GM19025 (cell line): ENCODE results near the gene PPP2R2C.

ENCODE experiments used
- ATAC-seq: cut with Tn5 transposase; IDR thresholded peaks from one replicate; pipeline ENCODE4 v1.9.1; 2021; ENCODE audit warnings: mild to moderate bottlenecking, low read depth, moderate library complexity; ENCODE audit not compliant: unreplicated experiment

Gene PPP2R2C

GRCh38 chr4:6469898-6470501 lies 2.4 kb downstream of the PPP2R2C start:
- no peak for ATAC-seq

- ATAC-seq: no peak
These were observed 3.3 kb downstream of the PPP2R2C start for GRCh38 chr4:6469144-6469543.

- ATAC-seq: no peak
These were observed 4.0 kb downstream of the PPP2R2C start for GRCh38 chr4:6468376-6468775.

- ATAC-seq: no peak
These were observed 4.8 kb downstream of the PPP2R2C start for GRCh38 chr4:6467600-6467999.

- ATAC-seq: no peak
These were observed 5.5 kb downstream of the PPP2R2C start for GRCh38 chr4:6466756-6467381.

- no peak for ATAC-seq
These were observed 6.5 kb downstream of the PPP2R2C start for GRCh38 chr4:6465955-6466354.

- no peak for ATAC-seq
These were observed 7.4 kb downstream of the PPP2R2C start for GRCh38 chr4:6464842-6465588.

GRCh38 chr4:6463311-6464289 lies 8.8 kb downstream of the PPP2R2C start:
- ATAC-seq: no peak

GRCh38 chr4:6461301-6462165 lies 10.9 kb downstream of the PPP2R2C start:
- no peak for ATAC-seq

GRCh38 chr4:6460876-6461275 lies 11.5 kb downstream of the PPP2R2C start:
- no peak for ATAC-seq

- ATAC-seq: no peak
These were observed 13.9 kb downstream of the PPP2R2C start for GRCh38 chr4:6458528-6458927.

GRCh38 chr4:6456450-6456849 lies 16.0 kb downstream of the PPP2R2C start:
- no peak for ATAC-seq

GRCh38 chr4:6454112-6454910 lies 18.1 kb downstream of the PPP2R2C start:
- ATAC-seq: no peak

GRCh38 chr4:6453688-6453990 lies 18.8 kb downstream of the PPP2R2C start:
- ATAC-seq: no peak

GRCh38 chr4:6452897-6453687 lies 19.3 kb downstream of the PPP2R2C start:
- no peak for ATAC-seq

- no peak for ATAC-seq
These were observed 20.1 kb downstream of the PPP2R2C start for GRCh38 chr4:6452116-6452896.

- ATAC-seq: no peak
These were observed 21.1 kb downstream of the PPP2R2C start for GRCh38 chr4:6451309-6451708.

- ATAC-seq: no peak
These were observed 21.7 kb downstream of the PPP2R2C start for GRCh38 chr4:6450709-6451108.
